GM19239 (cell line): ENCODE data around the gene ZNF185.

Source experiments
- DNase-seq: peaks from one replicate; pipeline ENCODE4 v3.0.0; 2011; ENCODE audit warnings: low spot score; ENCODE audit not compliant: insufficient read length
- FAIRE-seq: peaks from 2 replicates; lab custom pipeline; 2011; peaks lifted over from hg19 to GRCh38; lab: Jason Lieb, UNC

The ZNF185 gene

DNA sequence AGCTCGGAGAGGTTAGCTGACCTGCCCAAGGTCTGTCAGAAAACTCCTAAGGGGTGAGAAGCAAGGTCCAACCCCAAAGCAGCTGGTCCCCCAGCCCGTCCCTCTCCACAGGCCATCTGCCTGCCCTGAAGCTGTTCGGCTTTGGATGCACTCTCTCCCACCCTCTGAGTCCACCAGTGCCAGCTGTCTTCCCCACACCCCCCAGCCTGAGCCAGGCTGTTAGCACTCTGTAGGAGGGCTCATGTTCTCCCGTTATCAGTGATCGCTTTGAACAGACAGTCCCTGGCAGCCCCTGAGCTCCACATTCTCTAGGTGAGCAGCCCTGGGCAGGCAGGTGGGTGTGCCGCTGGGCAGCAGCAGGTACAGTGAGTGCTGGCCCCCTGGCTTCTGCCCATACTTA is 16.0 kb downstream of the ZNF185 start:
- DNase-seq (no peak), FAIRE-seq (no peak)

DNA sequence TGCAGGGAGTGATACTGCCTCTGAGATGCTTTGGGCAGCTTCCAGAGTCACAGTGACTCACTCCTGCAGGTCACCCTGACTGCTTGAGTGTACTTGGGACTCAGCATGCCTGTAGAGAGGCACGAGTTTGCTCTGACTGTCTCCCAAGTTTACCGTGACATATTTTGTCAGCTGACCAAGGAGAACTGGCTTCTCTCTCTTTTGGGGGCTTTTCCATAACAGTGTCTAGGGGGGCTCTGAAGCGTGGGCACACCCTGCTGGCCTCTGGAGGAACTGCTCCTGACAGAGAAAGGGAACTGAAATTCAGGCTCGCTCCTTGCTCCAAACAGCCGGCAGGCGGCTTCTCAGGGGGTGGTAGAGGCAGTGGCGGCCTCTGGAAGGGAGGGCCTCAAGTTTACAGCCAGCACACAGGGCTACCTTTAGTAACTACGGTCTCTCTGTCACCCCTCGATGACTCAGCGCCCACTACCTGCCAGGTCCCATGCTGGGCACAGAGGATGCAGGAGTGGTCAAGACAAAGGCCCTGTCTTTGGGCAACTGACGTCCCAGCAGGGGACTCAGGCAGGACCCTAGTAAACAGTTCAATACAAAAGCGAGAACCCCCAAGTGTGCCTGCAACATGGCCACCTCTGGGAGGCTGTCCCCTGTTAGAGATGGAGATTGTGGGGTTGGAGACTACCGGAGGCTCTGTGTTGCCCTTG is 17.8 kb downstream of the ZNF185 start:
- peak; percentile 88 for FAIRE-seq
- peak; percentile 34 for DNase-seq

GRCh38 chrX:152917656-152918579 is 20.1 kb downstream of the ZNF185 start:
- DNase-seq, result no peak
- FAIRE-seq, result no peak

DNA sequence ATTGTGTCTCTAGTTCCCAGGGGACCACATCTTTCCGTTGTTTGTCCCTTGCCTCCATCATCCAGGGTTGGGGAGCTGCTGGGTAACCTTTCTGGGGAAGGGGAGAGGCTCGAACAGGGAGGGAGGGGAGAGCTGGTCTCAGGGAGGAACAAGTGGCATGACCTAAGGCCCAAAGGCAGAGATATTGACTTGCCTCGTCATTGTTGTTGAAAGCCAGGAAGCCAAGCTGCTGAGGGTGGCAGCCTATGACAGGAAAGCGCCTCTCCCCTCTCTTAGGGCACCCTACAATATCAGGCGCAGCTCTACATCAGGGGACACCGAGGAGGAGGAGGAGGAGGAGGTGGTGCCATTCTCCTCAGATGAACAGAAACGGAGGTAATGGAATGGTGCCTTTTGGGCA is 20.8 kb downstream of the ZNF185 start:
- FAIRE-seq (no peak), DNase-seq (no peak)

- FAIRE-seq, result no peak
- DNase-seq, result no peak
Observed at GRCh38 chrX:152923599-152923998, 25.7 kb downstream of the ZNF185 start.

- FAIRE-seq, result no peak
- DNase-seq, result no peak
Observed at GRCh38 chrX:152925835-152926234, 28.0 kb downstream of the ZNF185 start.

- FAIRE-seq (peak; percentile 97), DNase-seq (peak; percentile 37)
Observed at GRCh38 chrX:152926279-152926678, 28.4 kb downstream of the ZNF185 start.

DNA sequence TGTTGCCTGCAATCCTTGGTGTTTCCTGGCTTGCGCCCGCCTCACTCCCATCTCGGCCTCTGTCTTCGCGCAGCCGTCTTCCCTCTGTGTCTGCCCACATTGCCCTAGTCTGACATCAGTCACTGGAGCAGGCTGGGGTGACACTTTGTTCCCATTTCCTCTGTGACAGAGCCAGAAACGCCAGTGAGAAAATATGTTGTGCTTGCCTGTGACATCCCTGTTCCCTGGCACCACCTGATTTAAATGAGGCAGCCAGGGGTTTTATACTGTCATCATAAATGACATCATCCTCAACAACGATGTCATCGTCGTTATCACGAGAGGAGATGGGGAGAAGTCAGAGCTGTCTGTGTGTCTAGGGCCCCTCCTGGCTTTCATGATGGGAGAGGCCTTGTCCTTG is 29.1 kb downstream of the ZNF185 start:
- FAIRE-seq (no peak), DNase-seq (no peak)

DNA sequence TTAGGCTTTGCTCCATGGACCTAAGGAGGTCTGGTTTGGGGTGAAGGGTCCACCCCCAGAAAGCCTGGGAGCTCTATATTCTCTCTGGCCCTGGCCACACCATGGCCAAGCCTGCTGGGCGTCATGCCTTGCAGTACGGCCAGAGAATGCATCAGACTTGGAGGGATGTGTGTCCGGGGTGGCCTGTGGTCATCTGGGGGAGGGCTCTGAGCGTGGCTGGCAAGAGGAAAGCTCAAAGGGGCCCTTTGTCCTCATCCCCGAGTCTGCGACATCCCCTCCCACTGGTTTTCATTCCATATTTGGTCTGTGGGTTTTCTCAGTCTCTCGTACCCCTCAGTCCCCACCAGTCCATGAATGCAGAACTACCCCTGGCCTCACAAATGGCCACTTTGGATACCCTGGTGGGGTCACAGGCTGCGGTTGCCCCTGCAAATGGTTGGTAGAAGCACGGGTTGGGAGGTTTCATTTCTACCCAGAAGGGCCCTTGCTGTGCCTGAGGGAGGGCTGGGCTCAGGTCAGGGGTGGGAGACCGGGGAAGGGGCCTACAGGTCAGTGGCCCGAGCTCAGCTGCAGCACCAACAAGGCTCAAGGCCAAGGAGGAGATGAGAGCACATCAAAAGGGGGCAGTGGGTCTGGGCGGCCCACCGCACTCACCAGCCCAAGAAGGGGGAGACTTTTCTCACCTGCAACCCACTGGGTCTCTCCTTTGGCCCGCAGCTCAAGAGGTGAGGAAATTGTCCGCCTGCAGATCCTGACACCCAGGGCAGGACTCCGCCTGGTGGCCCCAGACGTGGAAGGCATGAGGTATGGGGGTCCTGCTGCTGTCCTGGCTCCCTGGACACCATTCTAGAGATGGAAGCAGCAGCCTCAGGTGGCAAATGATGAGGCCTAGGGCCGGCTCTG is 30.2 kb downstream of the ZNF185 start:
- FAIRE-seq, result no peak
- no peak for DNase-seq

- DNase-seq (no peak), FAIRE-seq (no peak)
Observed at GRCh38 chrX:152928761-152929400, 31.0 kb downstream of the ZNF185 start.

GRCh38 chrX:152929898-152930297 is 32.0 kb downstream of the ZNF185 start:
- FAIRE-seq (no peak), DNase-seq (no peak)

DNA sequence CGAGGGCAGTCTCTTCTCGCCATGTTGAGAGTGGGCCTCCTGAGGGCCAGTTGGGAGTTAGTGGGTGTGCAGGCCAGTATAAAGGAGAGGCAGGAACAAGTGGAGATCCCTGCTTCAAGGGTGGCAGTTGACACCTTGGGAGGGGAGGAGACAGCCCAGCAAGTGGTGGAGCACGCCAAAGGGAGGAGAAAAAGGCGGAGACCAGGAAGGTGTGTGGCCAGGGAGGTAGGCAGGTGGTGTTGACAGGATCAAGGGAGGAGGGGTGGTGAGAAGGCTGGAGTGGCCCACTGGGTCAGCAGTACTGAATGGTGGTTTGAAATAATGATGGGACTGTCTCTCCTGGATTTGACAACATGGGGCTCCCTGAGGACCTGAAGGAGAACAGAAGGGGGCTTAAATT is 32.6 kb downstream of the ZNF185 start:
- FAIRE-seq (no peak), DNase-seq (no peak)

- FAIRE-seq (no peak), DNase-seq (no peak)
Observed at GRCh38 chrX:152932144-152932543, 34.3 kb downstream of the ZNF185 start.

- no peak for DNase-seq
- FAIRE-seq, result no peak
Observed at GRCh38 chrX:152932598-152933175, 34.8 kb downstream of the ZNF185 start.

DNA sequence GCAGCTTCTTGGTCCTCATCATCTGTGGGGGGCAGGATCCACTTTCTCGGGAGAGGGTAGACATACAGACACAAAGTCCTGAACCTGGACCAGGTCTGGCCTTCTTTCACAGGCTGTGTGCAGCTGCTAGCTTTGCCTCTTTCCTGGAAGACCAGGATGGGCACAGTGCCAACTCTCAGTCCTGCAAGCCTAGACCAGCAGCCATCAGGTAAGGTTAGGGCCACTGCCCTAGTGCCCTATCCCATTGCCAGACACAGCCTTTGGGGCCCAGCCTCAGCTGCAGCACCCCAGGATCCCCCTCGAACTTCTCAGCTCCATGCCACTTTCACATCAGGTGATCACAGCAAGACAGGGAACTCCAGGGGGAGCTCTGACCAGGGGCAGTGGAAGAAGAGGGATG is 38.4 kb downstream of the ZNF185 start:
- no peak for FAIRE-seq
- no peak for DNase-seq

- FAIRE-seq (no peak), DNase-seq (no peak)
Observed at GRCh38 chrX:152937236-152937635, 39.4 kb downstream of the ZNF185 start.

GRCh38 chrX:152941328-152942076 is 43.6 kb downstream of the ZNF185 start:
- FAIRE-seq (peak; percentile 99), DNase-seq (peak; percentile 82)

DNA sequence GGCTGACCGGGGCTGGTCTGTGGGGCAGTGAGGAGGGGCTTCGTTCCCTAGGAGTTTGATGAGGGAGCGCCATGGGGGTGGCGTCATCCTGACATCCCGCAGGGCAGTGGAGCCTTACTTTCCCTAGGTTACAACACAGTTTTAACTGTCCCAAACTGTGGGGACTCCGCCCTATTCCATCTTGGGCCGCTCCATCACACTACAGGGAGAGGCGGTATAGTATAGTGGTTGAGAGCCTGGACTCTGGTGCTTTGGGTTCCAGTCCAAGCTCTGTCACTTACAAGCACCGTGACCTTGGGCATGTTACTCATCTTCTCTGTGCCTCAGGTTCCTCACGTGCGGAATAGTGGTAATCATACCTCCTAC is 44.2 kb downstream of the ZNF185 start:
- FAIRE-seq (no peak), DNase-seq (no peak)

DNA sequence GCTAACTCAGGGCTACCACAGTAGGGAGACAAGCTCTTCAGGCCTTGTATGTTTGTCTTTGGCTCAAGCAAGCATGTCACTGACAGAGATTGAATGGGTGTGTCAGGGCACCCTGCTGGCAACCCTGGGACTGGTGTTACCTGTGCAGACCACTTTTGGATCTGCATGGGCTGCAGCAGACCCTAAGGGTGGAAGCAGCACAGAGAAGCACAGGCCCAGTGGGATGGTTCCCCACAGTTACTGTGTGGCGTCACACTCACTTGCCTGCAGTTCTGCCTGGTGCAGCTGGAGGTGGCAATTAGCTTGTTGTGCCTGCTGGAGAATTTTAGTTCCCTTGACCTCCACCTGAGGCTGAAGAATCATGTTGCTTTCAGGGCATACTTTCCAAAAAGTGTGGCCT is 46.0 kb downstream of the ZNF185 start:
- no peak for DNase-seq
- FAIRE-seq, result no peak
